Ramos (cell line): ENCODE data around the gene UNC119.

Source experiments
- in situ Hi-C: fragments of 300-500 bp; cut with MboI; formaldehyde crosslinking; loops from one replicate; pipeline ENCODE4 v1.14.3; 2022; ENCODE audit warnings: low sequenced_read_pairs; ENCODE audit not compliant: unreplicated experiment

Gene UNC119

GRCh38 chr17:28501421-28502284 is 50.8 kb downstream of the UNC119 start:
- in situ Hi-C loops, result no loop called here

DNA sequence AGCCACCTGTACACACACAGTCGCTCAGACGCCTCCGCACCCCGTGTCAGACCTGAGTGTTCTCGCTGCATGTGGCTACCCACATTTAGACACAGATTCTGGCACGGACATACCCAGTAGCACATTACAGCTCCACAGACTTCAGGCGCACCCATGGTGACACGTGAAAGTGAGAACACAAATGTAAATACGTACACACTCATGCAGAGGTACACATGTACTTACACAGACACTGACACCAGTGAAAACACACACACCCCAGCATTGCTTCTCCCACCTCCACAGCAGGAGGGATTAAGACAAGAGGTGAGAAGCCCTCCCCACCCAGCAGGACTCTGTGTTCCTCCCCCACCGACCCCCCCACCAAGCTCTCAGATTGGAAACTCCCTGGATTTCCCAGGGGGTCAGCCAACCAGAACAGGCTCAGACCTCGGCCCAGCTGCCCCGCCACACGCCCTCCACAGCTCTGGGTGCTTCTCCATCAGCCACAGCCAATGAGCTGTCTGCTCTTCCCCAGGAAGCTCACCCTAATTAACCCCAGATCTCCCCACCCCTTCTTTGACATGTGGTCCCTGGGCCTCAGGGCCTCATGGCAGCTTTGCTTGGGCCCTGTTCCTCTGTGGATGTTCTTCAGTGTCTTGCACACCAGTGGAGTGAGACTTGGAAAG is 51.6 kb downstream of the UNC119 start:
- in situ Hi-C loops, result no loop called here

GRCh38 chr17:28499684-28500357 is 52.6 kb downstream of the UNC119 start:
- in situ Hi-C loops, result loop anchor here (5.0 kb wide), 1 partner anchor 112 kb away; the partner anchor contains the start of gene RSKR

- in situ Hi-C loops, result loop anchor here (5.0 kb wide), 1 partner anchor 113 kb away; the partner anchor contains the start of gene RSKR
Observed at GRCh38 chr17:28499364-28499664, 53.1 kb downstream of the UNC119 start.

GRCh38 chr17:28498652-28499363 is 53.6 kb downstream of the UNC119 start:
- in situ Hi-C loops, result loop anchor here (5.0 kb wide), 1 partner anchor 113 kb away; the partner anchor contains the start of gene RSKR

DNA sequence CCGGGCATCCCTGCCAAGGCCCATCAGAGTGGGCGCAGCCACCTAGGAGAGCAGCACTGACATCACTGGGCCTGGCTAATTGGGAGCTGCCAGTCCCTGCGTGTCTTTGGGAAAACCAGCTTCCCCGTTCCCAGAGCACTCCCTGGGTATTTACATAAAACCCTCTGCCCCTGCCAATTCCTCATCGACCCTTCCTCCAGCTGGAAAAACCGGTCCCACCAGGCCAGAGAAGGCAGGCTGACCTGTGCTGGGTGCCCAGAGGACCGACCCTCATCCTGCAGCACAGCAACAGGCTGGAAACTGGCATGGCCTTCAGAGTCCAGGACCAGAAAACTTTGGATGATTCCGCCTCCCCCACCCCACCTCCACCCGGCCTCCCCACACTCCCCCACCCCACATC is 54.5 kb downstream of the UNC119 start:
- in situ Hi-C loops, result loop anchor here (5.0 kb wide), 1 partner anchor 114 kb away; the partner anchor contains the start of gene RSKR
